Amniotic epithelial cell (primary cell): Measurements from ENCODE around the gene MBD2.
"Not testable (repeated sequence)": the region's sequence is repeated elsewhere in the genome, so short reads cannot be mapped to it uniquely, and the experiment has no call there.

Source experiments
- DNase-seq: peaks from one replicate; pipeline ENCODE4 v3.0.0-alpha.2; 2010; ENCODE audit warnings: low read depth

The MBD2 gene

DNA sequence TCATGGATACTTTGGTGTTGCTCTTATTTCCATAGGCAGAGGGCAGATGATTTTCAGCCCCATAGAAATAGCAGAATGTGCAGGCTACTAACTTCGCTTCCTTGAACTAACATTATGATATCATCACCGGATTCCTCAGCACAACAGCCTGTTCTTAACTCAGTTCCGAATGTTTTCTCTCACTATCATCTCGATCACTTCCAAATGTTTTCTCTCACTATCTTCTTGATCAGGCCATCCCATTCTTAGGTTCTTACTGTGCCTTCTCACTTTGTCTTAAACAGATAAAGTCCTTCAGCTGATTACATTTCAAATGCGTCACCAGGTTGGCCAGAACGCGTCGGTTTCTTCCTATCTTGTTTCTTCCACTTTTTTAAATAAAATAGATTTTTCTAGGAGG, 11.4 kb upstream of the MBD2 start:
- DNase-seq: peak; percentile 48

DNA sequence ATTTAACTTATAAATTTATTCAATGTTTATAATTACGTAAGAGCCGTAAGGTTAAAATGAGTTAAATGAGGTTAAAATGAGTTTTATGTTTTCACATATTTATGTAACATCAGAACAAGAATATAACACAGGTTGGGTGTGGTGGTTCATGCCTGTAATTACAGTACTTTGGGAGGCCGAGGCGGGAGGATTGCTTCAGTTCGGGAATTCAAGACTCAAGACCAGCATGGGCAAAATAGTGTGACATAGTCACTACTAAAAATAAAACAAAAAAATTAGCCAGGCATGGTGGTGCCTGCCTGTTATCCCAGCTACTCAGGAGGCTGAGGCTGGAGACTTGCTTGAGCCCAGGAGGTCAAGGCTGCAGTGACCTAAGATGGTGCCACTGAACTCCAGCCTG, 9.3 kb upstream of the MBD2 start:
- no peak for DNase-seq

DNA sequence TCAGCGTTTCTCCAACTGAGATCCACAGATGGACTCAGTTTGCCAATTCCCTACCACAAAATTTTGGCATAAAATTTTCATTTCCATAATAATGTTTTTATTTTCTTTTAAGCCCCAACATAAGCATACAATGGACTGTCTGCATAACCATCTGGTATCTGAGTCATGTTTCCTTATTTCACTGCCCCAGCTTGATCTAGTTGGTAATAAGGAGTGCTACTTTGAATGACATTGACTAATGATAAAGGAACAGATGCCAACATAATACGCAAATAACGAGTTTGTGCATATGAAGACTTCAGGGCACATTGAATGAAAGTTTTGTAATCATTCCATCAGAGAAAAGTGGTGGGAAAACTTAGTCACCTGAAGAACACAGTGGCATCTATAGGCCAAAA, 8.8 kb upstream of the MBD2 start:
- DNase-seq: no peak

GRCh38 chr18:54232485-54233227, 8.2 kb upstream of the MBD2 start:
- DNase-seq: no peak

- DNase-seq: no peak
Observed at GRCh38 chr18:54229421-54230059, 5.1 kb upstream of the MBD2 start.

- no peak for DNase-seq
Observed at GRCh38 chr18:54228364-54228763, 3.9 kb upstream of the MBD2 start.

DNA sequence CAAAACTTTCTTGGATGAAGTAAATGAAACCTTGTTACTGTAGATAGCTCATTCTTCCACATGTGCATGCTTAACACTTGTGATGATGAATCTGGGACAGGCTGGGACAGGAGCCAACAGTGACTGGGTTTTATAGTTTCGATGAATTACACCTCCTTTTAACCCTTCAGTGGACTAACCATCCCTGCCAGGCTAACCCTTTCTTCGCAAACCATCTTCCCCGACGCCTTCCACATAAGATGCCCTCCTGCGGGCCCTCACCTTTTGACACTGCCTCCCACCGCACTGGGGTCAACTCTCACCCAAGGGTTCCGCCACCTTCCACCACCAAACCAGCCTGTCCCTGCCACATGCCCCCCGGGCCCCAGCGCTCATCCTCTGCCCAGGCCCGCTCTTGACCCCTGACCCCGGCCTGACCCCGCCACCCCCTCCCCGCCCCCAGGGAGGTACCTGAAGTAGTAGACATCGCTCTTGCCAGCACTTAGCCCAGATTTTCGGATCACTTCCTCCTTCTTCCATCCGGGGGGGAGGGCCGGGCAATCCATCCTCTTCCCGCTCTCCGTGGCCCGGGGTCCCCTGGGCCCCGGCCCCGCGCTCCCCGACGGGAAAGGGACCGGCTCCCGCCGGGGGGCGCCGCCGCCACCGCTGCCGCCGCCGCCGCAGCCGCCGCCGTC, 764 bp downstream of the MBD2 start:
- DNase-seq: peak; percentile 87

- DNase-seq: no peak
Observed at GRCh38 chr18:54222922-54223567, 1.4 kb downstream of the MBD2 start.

DNA sequence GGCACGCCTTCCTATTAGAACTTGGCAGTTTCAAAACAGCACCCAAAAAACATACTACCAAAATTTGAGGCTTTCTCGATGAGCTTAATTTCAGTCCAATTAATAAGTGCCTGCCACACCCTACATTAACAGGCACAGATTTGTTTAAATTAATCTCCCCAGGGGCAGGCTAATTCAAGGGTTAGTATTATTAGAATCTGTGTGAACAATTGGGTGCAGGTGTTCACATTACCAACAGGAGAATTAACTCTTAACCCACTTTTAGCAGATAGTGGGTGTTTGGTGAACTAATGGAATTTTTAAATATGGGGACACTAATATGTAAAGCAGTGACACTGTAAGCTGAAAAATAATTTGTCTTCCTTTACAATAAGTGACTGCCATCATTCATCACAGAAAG, 4.1 kb downstream of the MBD2 start:
- no peak for DNase-seq

- DNase-seq: not testable (repeated sequence)
Observed at GRCh38 chr18:54218803-54219202, 5.7 kb downstream of the MBD2 start.

GRCh38 chr18:54218299-54218698, 6.2 kb downstream of the MBD2 start:
- no peak for DNase-seq

DNA sequence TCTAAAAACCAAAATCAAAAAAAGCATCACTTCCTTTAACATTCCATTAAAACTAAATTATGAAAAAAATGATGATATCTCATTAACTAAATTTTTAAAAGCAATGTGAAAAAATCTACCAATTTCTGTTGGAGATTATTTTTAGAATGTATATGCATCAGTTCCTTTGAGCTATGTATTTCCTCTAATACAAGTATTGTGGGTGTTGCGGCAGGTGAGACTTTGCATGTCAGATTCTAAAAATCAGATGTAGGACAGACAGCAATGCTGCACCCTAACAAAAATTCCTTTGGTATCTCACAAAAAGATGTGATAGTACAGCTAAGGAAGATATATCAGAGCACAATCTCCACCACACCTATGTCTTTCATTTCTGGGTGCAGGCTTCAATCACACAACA, 6.8 kb downstream of the MBD2 start:
- no peak for DNase-seq

DNA sequence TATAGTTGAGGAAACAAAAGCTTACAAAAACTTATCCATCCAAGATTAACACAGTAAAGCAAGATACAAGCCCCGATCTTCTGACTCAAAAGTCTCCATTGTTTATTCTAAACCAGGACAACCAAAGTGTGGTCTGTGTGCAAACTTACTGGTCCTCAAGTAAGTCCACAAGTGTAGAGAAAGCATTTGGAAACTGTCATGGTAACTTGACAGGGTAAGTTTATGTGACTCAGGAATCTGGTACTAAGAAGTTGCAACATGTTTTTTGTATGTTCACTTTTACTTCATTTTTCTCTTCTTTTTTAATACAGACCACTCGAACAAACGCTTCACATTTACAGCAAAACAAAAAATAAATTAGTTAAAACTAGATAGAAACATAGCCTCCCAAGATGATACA, 9.4 kb downstream of the MBD2 start:
- DNase-seq: peak; percentile 72

GRCh38 chr18:54210463-54210862, 14.0 kb downstream of the MBD2 start:
- no peak for DNase-seq

GRCh38 chr18:54209471-54210180, 14.8 kb downstream of the MBD2 start:
- peak; percentile 18 for DNase-seq

DNA sequence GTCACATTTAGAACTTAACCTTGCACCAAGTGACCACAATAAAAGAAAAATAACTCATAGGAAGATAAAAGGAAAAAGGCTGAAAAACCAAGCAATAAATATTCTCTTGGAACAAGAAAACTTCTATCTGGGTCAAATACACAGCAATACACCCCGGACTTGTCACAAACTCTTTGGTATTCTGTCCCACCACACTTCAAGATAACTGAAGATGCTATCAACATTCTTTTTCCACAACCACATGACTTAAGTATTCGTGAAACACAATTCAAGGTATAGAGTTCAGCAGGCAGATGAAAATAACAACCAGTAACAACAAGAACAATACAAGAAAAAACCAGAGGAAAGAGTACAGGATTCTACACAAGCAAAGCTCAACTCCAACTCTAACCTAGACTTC, 18.0 kb downstream of the MBD2 start:
- peak; percentile 44 for DNase-seq

- DNase-seq: peak; percentile 7
Observed at GRCh38 chr18:54205959-54206358, 18.5 kb downstream of the MBD2 start.

DNA sequence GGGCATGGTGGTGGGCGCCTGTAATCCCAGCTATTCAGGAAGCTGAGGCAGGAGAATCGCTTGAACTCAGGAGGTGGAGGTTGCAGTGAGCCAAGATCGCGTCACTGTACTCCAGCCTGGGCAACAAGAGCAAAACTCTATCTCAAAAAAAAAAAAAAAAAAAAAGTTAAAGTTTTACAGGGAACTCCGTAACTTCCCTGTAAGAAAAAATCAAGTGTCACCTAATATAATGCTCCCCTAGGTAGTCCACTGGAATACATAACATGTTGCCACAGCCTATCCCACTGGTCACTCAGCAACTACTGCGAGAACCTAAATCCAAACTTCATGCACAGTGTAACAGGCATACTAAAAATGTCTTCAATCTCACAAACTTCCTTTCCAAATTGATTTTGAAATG, 19.0 kb downstream of the MBD2 start:
- not testable (repeated sequence) for DNase-seq

DNA sequence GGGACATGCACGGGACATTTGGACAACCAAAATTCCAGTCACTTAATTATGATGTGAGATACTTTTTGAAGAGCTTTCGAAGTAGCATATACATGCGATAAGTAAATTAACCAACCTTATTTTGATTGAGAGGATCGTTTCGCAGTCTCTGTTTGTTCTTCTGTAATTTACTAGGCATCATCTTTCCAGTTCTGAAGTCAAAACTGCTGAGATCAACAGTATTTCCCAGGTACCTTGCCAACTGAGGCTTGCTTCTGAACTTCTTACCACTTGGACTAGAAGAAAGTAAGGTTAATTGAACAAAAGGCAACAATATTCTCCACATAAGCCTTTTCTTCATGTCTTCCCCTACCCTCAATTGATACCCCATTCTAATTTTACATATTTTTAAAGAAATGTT, 19.6 kb downstream of the MBD2 start:
- no peak for DNase-seq

DNA sequence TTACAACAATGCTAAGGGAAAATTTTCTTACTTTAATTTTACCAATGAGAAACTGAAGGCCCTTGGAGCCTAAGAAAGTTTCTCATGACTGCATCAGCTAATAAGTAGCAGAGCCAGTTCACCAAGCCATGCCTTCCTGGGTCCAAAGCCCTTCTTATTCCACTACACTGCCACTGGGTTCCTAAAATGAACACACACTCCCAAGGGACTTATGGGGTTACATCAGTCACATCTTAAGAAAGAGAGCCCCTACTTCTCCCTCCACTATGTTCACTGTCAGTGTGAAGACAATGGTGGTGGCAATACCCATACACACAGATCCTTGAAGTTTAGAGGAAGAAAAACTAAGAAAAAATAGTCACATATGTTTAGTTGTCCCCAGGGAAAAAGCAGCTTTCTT, 20.6 kb downstream of the MBD2 start:
- no peak for DNase-seq

- DNase-seq: no peak
Observed at GRCh38 chr18:54202851-54203250, 21.6 kb downstream of the MBD2 start.

- no peak for DNase-seq
Observed at GRCh38 chr18:54197747-54198411, 26.6 kb downstream of the MBD2 start.
